ENCODE measurements around the gene KRT74.
"Not testable (repeated sequence)": the region's sequence is repeated elsewhere in the genome, so short reads cannot be mapped to it uniquely, and the experiment has no call there.

Gene KRT74

DNA sequence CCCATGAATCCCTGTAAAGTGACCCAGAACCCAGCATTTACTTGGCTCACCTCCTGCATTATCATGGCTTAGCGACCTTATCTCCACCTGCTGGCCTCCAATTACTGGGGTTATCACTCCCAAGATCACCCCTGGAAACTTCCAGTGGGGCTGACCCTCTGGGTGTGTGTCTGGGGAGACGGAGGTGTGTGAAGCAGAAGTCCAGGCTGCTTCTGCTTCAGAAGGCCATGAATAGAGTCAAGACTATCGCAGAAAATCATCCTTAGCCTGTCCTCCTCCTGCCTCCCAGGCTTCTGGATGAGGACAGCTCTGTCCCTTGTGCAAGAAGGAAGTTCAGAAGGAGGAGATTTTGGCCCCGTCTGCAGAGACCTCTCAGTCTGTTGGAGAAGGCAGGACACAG, 28.0 kb upstream of the KRT74 start:
- 92% methylated on average over 4 of the region's 4 CpGs for whole genome bisulfite sequencing

DNA sequence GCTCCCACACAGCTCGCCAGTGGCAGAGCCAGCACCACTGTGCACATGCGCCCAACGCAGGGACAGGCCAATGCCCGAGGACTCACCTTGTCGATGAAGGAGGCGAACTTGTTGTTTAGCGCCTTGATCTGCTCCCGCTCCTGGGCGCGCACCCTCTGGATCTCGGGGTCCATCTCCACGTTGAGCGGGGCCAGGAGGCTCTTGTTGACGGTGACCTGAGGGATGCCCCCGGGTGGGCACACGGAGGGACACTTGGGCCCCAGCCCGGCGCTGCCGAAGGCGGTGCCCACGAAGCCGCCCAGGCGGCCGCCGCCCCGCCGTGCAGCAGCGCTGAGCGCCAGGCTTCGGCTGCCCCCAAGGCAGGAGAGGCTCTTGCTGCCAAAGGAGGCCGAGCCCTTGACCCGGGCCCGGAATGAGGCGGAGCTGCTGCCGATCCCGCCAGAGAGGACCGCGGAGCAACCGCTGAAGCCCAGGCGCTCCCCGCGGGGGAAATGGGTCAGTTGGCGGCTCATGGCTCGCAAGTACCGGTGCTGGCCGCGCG, 27.4 kb upstream of the KRT74 start, which contains the start of gene KRT72:
TSS of gene KRT72 (minus strand) at position 523 of the 541 bp plus-strand sequence. CDS start at position 512, 11 bp downstream.
- no peaks in the 10 kb centered on the region for H3K36me3 ChIP-seq (ENCODE audit: insufficient read depth, low read length)
- 95% methylated on average over 48 of the region's 48 CpGs for WGBS
- H3K9me3 ChIP-seq (ENCODE audit: insufficient read depth, low read depth, low read length): no peaks in the 10 kb centered on the region
- no peak within 1 kb of the TSS for H3K27ac ChIP-seq (ENCODE audit: low read depth, low read length)
- no peak within 1 kb of the TSS for H3K4me3 ChIP-seq (ENCODE audit: low read length)
- H3K4me1 ChIP-seq (ENCODE audit: insufficient read depth, low read length): no peaks in the 10 kb centered on the region
- H3K27me3 ChIP-seq (ENCODE audit: insufficient read depth, low read length): peaks cover 5% of the 10 kb centered on the region
- no peak within 1 kb of the TSS for H3K9ac ChIP-seq (ENCODE audit: low read depth, low read length)

More for the DNA sequence above, 28.0 kb upstream of the KRT74 start:
- H3K9ac ChIP-seq (ENCODE audit: low read depth, low read length): no peak overlapping the region
- peaks cover 5% of the 10 kb centered on the region for H3K27me3 ChIP-seq (ENCODE audit: insufficient read depth, low read length)
- no peaks in the 10 kb centered on the region for H3K9me3 ChIP-seq (ENCODE audit: insufficient read depth, low read depth, low read length)
- no peak overlapping the region for H3K4me3 ChIP-seq (ENCODE audit: low read length)
- H3K4me1 ChIP-seq (ENCODE audit: insufficient read depth, low read length): no peaks in the 10 kb centered on the region
- H3K27ac ChIP-seq (ENCODE audit: low read depth, low read length): no peak overlapping the region
- H3K36me3 ChIP-seq (ENCODE audit: insufficient read depth, low read length): no peaks in the 10 kb centered on the region

DNA sequence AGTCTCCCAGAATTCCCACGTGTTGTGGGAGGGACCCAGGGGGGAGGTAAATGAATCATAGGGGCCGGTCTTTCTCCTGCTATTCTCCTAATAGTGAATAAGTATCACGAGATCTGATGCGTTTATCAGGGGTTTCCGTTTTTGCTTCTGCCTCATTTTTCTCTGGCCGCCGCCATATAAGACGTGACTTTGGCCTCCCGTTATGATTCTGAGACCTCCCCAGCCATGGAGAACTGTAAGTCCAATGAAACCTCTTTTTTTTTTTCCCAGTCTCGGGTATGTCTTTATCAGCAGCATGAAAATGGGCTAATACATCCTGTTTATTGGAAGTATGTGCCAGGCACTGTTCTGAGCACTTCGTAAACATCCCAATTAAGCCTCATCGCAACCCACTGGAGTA, 26.8 kb upstream of the KRT74 start:
- Histone ChIP-seq H3K36me3 (ENCODE audit: insufficient read depth, low read length) (no peaks in the 10 kb centered on the region), H3K27me3 (ENCODE audit: insufficient read depth, low read length) (peaks cover 5% of the 10 kb centered on the region), H3K27ac (ENCODE audit: low read depth, low read length) (no peak overlapping the region), H3K9ac (ENCODE audit: low read depth, low read length) (no peak overlapping the region), H3K4me1 (ENCODE audit: insufficient read depth, low read length) (no peaks in the 10 kb centered on the region), H3K9me3 (ENCODE audit: insufficient read depth, low read depth, low read length) (no peaks in the 10 kb centered on the region), H3K4me3 (ENCODE audit: low read length) (no peak overlapping the region)
- WGBS: 94% methylated on average over 12 of the region's 12 CpGs

DNA sequence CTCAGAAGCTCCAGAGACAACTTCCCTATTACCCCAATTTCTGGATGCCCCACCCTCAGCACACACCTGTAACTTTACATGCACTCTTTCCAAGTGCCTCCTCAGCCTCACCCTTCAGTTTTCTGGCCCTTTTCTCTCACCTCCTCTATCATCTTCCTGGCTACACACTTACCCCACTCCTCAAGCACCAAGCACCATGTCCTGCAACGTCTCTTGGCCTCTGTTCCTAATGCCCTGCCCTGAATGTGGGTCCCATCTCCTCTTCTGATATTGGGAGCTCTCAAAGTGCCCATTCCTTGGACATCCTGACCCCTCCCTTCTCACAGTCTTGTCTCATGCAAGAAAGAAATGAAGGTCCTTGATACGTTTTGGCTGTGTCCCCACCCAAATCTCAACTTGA, 26.4 kb upstream of the KRT74 start:
- H3K27me3 ChIP-seq (ENCODE audit: insufficient read depth, low read length): peaks cover 5% of the 10 kb centered on the region
- H3K9ac ChIP-seq (ENCODE audit: low read depth, low read length): no peak overlapping the region
- H3K4me1 ChIP-seq (ENCODE audit: insufficient read depth, low read length): no peaks in the 10 kb centered on the region
- no peaks in the 10 kb centered on the region for H3K9me3 ChIP-seq (ENCODE audit: insufficient read depth, low read depth, low read length)
- 81% methylated on average over 2 of the region's 2 CpGs for WGBS
- no peak overlapping the region for H3K4me3 ChIP-seq (ENCODE audit: low read length)
- H3K27ac ChIP-seq (ENCODE audit: low read depth, low read length): no peak overlapping the region
- no peaks in the 10 kb centered on the region for H3K36me3 ChIP-seq (ENCODE audit: insufficient read depth, low read length)

DNA sequence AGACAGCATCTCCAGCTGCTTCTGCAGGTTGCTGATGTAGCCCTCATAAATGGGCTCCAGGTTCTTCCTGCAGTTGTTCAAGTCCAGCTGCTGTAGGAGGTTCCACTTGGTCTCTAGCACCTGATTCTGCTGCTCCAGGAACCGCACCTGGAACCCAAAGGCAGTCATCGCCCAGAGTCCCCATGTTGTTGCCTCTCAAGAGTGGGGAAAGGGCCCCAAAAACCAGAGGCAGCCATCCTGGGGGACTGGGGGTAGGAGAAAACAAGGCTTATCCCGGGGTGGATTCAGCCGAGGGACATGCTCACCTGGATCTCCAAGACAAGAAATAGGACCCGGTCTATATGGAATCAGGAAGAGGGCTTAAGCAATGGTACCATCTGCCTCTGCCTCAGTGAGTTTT, 25.3 kb upstream of the KRT74 start:
- WGBS: 92% methylated on average over 5 of the region's 5 CpGs
- Histone ChIP-seq H3K27me3 (ENCODE audit: insufficient read depth, low read length) (peaks cover 5% of the 10 kb centered on the region), H3K9me3 (ENCODE audit: insufficient read depth, low read depth, low read length) (no peaks in the 10 kb centered on the region), H3K9ac (ENCODE audit: low read depth, low read length) (no peak overlapping the region), H3K4me3 (ENCODE audit: low read length) (no peak overlapping the region), H3K4me1 (ENCODE audit: insufficient read depth, low read length) (no peaks in the 10 kb centered on the region), H3K36me3 (ENCODE audit: insufficient read depth, low read length) (no peaks in the 10 kb centered on the region), H3K27ac (ENCODE audit: low read depth, low read length) (no peak overlapping the region)

DNA sequence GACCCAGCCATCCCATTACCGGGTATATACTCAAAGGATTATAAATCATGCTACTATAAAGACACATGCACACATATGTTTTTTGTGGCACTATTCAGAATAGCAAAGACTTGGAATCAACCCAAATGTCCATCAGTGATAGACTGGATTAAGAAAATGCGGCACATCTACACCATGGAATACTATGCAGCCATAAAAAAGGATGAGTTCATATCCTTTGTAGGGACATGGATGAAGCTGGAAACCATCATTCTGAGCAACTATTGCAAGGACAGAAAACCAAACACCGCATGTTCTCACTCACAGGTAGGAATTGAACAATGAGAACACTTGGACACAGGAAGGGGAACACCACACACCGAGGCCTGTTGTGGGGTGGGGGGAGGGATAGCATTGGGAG, 20.6 kb upstream of the KRT74 start:
- not testable (repeated sequence) for H3K36me3 ChIP-seq (ENCODE audit: insufficient read depth, low read length); H3K27ac ChIP-seq (ENCODE audit: low read depth, low read length); H3K4me3 ChIP-seq (ENCODE audit: low read length); H3K4me1 ChIP-seq (ENCODE audit: insufficient read depth, low read length); H3K27me3 ChIP-seq (ENCODE audit: insufficient read depth, low read length); H3K9ac ChIP-seq (ENCODE audit: low read depth, low read length)
- 83% methylated on average over 3 of the region's 4 CpGs for WGBS
- H3K9me3 ChIP-seq (ENCODE audit: insufficient read depth, low read depth, low read length): peaks cover 26% of the 10 kb centered on the region

DNA sequence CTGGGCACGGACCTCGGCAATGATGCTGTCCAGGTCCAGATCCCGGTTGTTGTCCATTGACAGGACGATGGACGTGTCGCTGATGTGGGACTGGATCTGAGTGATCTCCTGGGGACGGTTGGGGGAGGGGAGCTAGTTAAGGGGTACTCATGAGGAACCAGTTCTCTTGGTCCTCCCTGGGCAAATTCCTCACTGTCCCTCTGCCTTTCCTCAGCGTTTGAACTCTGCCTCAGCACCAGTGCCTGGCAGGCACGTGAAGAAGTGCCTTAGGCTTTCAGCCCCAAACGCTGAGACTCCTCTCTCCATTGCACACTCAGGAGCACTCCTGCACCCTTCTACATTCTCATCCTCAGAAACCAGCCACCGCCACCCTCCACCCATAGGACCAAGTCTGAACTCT, 17.9 kb upstream of the KRT74 start:
- Histone ChIP-seq H3K4me3 (ENCODE audit: low read length) (no peak overlapping the region), H3K4me1 (ENCODE audit: insufficient read depth, low read length) (no peaks in the 10 kb centered on the region), H3K36me3 (ENCODE audit: insufficient read depth, low read length) (no peaks in the 10 kb centered on the region), H3K9me3 (ENCODE audit: insufficient read depth, low read depth, low read length) (peaks cover 26% of the 10 kb centered on the region), H3K9ac (ENCODE audit: low read depth, low read length) (no peak overlapping the region), H3K27ac (ENCODE audit: low read depth, low read length) (no peak overlapping the region), H3K27me3 (ENCODE audit: insufficient read depth, low read length) (no peaks in the 10 kb centered on the region)
- WGBS: 91% methylated on average over 11 of the region's 11 CpGs

DNA sequence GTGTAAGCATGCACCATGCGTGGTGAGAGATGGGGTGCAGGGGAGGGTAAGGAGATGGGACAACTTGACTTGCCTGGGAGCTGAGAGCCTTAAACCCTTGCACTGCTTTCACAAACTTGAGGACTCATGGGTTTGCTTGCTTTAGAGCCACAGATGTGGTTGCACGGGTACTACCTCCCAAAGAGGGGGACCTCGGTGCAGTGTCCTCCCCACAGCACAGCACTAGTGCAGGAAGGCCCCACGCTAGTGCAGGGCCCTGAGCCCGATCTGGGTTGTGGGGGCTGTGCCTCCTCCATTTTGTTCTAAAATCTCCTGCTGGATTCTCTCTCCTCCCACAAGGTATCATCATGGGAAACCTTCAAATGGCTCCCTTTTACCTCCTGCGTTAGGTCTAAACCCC, 16.4 kb upstream of the KRT74 start:
- H3K27ac ChIP-seq (ENCODE audit: low read depth, low read length): no peak overlapping the region
- no peak overlapping the region for H3K4me3 ChIP-seq (ENCODE audit: low read length)
- H3K9me3 ChIP-seq (ENCODE audit: insufficient read depth, low read depth, low read length): peaks cover 26% of the 10 kb centered on the region
- H3K27me3 ChIP-seq (ENCODE audit: insufficient read depth, low read length): no peaks in the 10 kb centered on the region
- 91% methylated on average over 6 of the region's 6 CpGs for WGBS
- no peaks in the 10 kb centered on the region for H3K36me3 ChIP-seq (ENCODE audit: insufficient read depth, low read length)
- H3K9ac ChIP-seq (ENCODE audit: low read depth, low read length): no peak overlapping the region
- no peaks in the 10 kb centered on the region for H3K4me1 ChIP-seq (ENCODE audit: insufficient read depth, low read length)

DNA sequence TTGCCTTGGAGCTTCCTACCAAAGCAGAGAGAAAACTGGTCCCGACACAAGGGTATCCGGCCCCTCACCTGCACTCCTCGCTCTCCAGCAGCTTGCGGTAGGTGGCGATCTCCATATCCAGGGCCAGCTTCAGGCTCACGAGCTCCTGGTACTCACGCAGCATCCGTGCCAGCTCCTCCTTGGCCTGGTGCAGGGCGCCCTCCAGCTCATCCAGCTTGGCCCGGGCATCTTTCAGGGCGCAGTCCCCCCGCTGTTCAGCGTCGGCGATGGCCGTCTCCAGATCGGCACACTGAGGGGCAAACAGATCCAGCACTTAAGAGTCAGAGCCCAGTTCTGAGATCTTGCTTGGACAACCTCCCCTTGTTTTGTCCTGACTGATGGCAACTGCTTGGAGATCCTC, 13.9 kb upstream of the KRT74 start:
- no peaks in the 10 kb centered on the region for H3K4me1 ChIP-seq (ENCODE audit: insufficient read depth, low read length)
- H3K27me3 ChIP-seq (ENCODE audit: insufficient read depth, low read length): no peaks in the 10 kb centered on the region
- no peak overlapping the region for H3K4me3 ChIP-seq (ENCODE audit: low read length)
- H3K36me3 ChIP-seq (ENCODE audit: insufficient read depth, low read length): no peaks in the 10 kb centered on the region
- WGBS: 86% methylated on average over 17 of the region's 17 CpGs
- no peak overlapping the region for H3K27ac ChIP-seq (ENCODE audit: low read depth, low read length)
- peaks cover 20% of the 10 kb centered on the region for H3K9me3 ChIP-seq (ENCODE audit: insufficient read depth, low read depth, low read length)
- H3K9ac ChIP-seq (ENCODE audit: low read depth, low read length): no peak overlapping the region

DNA sequence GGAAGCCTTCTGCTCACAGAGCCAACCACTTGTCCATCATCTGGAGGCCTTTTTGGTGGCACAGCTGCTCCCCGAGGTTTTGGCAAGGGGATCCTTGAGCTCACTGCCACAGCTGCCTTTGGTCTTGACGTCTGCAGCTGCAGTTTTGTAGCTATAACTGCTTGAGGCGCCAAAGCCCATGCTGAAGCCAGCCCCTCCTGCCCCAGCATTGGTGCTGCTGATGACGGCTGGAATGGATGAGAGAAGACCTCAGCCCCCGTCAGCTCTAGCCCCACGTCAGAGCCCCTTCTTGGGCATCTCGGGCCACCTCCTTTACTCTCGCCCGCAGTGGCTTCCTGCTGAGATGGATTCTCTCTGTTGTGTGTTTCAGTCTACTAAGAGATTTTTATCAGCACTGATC, 12.3 kb upstream of the KRT74 start:
- H3K36me3 ChIP-seq (ENCODE audit: insufficient read depth, low read length): no peaks in the 10 kb centered on the region
- H3K4me1 ChIP-seq (ENCODE audit: insufficient read depth, low read length): no peaks in the 10 kb centered on the region
- WGBS: 81% methylated on average over 9 of the region's 9 CpGs
- peaks cover 7% of the 10 kb centered on the region for H3K9me3 ChIP-seq (ENCODE audit: insufficient read depth, low read depth, low read length)
- H3K27me3 ChIP-seq (ENCODE audit: insufficient read depth, low read length): no peaks in the 10 kb centered on the region
- H3K27ac ChIP-seq (ENCODE audit: low read depth, low read length): no peak overlapping the region
- no peak overlapping the region for H3K4me3 ChIP-seq (ENCODE audit: low read length)
- no peak overlapping the region for H3K9ac ChIP-seq (ENCODE audit: low read depth, low read length)

DNA sequence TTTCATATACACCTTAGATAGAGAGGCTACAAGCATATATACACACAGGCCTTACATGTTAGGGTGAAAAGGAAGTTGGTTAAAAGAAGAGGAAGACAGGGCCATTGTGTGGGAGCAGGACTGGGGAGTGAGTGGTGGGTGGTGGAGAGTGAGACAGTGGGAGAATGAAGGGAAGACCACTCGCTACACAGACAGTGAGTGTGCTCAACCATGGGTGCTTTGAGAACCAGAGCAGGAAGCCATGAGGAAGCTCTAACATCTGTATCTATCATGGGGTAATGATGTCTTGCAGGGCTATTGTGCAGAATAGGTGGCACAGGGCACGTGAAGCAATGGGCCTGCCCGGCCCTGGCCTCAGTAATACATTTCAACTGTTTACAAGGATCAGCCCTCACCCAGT, 11.4 kb upstream of the KRT74 start:
- 93% methylated on average over 3 of the region's 3 CpGs for WGBS
- Histone ChIP-seq H3K9me3 (ENCODE audit: insufficient read depth, low read depth, low read length) (no peaks in the 10 kb centered on the region; the same call in 1 of the 2 replicates), H3K27me3 (ENCODE audit: insufficient read depth, low read length) (no peaks in the 10 kb centered on the region), H3K4me1 (ENCODE audit: insufficient read depth, low read length) (no peaks in the 10 kb centered on the region), H3K27ac (ENCODE audit: low read depth, low read length) (no peak overlapping the region), H3K9ac (ENCODE audit: low read depth, low read length) (no peak overlapping the region), H3K36me3 (ENCODE audit: insufficient read depth, low read length) (no peaks in the 10 kb centered on the region), H3K4me3 (ENCODE audit: low read length) (no peak overlapping the region)

DNA sequence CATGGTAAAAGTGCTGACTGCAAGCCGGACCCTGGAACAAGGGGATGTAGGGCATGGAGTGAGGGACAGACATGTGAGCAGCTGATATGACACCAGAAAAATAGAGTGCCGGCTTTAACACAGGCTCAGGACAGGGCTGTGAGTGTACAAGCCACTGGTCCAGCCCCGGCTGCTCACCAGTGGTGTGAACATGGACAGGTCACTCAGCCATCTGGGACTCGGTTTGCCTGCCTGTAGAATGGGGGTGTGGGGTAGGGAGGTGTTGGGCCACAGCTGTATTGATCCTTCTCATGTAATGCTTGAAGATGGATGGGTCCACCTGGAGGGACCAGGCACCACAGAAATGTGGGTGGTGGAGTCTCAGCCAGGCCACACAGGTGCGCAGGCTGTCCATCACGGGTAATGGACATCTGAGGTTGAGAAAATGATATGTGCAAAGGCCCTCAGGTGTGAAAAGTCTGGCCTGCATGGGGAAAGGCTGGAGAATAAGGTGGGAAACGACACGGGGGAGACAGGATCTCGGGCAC, 10.6 kb upstream of the KRT74 start:
- Histone ChIP-seq H3K36me3 (ENCODE audit: insufficient read depth, low read length) (no peaks in the 10 kb centered on the region), H3K9ac (ENCODE audit: low read depth, low read length) (no peak overlapping the region), H3K9me3 (ENCODE audit: insufficient read depth, low read depth, low read length) (no peaks in the 10 kb centered on the region), H3K4me1 (ENCODE audit: insufficient read depth, low read length) (no peaks in the 10 kb centered on the region), H3K27ac (ENCODE audit: low read depth, low read length) (no peak overlapping the region), H3K27me3 (ENCODE audit: insufficient read depth, low read length) (no peaks in the 10 kb centered on the region), H3K4me3 (ENCODE audit: low read length) (no peak overlapping the region)
- 92% methylated on average over 9 of the region's 9 CpGs for WGBS
